Right hindlimb (tissue), 1 donor: ENCODE measurements around the gene ACTR3.
A peak's percentile ranks its signal among the peaks of the same experiment; 100 is the strongest.
"Not testable (repeated sequence)": the region's sequence is repeated elsewhere in the genome, so short reads cannot be mapped to it uniquely, and the experiment has no call there.

ENCODE experiments used
- DNase-seq: peaks from one replicate; pipeline ENCODE4 v3.0.0-alpha.2; 2018

Gene ACTR3

DNA sequence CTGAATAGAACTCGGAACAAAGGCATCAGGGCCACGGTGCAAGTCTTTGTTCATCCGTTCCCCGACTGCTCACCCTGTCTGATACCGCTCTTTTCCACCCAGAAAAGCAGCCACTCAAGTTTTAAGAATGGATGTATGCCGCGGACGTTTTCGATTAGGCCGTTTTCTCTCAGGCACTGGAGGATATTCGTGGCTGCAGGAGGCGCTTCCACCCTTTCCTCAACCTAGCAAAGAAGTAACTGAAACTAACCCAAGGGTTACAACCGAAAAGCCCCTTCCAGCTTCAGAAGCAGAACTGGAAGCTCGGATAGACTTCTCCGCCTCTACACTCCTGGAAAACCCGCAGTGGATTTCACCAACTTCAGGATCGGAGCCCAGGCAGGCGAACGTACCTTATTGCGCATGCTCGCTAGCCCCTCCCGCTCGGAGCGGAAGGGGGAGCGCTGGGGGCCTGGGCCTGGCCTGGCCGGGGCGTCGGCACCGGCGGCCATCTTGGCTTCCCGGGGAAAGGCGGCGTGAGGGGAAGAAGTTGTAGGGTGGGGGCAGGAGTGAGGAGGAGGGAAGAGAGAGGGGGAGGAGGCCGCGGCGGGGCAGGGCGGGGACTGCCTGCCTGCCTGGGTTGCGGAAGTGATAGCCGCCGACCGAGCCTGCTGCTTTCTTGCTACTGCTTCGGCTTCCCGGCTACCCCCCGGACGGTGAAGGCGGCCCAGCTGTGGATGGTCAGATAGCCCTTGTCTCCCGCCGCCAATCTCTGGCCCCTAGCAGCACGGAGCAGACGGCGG is at the start of gene ACTR3:
ACTR3 (plus strand) TSS at position 619 of the 782 bp plus-strand sequence. CDS start 191 bp downstream, outside the sequence.
- peak; percentile 100 for DNase-seq

DNA sequence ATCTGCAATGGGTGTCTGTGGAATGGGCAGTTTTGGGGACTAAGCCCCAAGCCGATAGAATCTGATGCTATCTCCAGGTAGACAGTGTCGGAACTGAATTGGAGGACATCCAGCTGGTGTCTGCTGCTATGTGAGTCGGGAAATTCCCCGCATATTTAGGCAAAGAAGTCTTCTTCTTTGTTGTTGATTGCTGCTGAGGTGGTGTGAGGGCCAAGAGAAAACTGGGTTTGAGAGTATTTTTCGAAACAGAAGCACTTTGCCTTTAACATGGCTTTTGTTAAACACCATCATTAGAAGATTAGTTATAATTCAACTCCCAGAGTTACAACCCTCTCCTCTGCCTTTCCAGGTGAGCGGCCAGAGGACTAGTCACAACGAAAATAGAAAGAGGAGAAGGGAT is 49.4 kb upstream of the ACTR3 start:
- DNase-seq = no peak

DNA sequence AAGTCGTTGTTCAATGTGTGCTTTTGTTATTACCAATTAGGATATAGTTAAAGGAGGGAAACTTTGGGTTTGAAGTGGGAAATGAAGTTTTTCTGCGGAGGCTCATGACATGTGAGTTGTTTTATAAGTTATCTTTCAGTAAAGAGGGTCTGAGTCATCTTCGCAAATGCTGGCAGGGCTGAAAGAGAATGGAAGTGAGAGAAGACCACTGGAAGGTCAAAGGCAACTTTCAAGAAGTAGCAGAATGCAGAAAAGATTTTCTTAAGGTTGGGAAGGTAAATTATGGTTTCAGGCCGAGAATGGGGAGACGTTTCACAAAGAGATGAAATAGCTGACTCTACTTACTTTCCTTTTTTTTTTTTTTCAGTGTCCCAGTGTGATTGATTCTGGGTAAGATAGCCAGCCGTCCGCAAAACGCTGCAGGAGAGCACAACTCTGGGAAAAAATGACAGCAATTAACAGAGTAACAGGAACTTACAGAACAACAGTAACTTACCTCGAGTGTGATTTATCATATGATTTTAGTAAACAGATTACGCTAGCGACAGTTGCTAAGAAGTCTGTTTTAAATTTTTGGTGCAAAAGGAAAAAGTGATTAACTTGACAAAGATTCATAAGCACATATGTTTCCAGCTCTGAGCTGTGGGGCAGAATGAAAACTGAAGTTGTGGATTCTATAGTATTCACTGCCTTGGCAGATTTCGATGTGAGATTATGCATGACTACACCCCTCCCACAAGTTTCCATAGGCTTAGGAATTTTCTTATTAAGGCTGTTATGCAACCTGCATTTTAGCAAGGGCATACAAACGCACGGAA is 46.8 kb upstream of the ACTR3 start:
- DNase-seq = no peak

GRCh38 chr2:113843737-113844050 is 46.2 kb upstream of the ACTR3 start:
- DNase-seq = not testable (repeated sequence)

DNA sequence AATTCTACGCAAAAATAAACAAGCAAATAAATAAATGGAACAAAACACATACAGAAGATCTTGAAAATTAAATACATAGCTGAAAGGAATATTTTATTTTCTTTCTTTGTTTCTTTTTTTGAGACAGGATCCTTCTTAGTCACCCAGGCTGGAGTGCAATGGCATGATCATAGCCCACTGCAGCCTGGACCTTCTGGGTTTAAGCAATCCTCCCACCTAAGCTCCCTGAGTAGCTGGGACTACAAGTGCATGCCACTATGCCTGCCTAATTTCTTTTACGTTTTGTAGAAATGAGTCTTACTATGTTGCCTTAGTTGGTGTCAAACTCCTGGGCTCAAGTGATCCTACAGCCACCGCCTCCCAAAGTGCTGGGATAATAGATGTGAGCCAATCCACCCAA is 44.6 kb upstream of the ACTR3 start:
- DNase-seq = no peak

GRCh38 chr2:113845796-113846195 is 44.1 kb upstream of the ACTR3 start:
- not testable (repeated sequence) for DNase-seq

DNA sequence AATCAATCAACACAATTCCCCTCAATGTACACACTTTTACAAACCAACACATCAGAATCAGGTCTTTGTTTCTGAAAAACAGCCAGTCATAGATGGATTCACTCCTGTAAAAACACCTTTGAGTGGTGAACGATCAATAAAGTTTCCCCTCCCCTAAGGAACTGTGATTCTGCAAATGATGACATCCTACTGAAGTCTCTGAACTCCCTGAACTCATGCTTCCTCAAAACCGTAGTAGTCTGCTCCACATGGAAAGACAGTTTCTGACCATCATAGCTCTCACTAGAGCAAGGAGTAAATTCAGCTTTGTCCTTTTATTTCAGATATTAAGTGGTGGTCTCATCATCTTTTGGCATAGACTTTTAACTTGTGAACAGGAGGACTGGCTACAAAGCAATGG is 43.5 kb upstream of the ACTR3 start:
- no peak for DNase-seq

DNA sequence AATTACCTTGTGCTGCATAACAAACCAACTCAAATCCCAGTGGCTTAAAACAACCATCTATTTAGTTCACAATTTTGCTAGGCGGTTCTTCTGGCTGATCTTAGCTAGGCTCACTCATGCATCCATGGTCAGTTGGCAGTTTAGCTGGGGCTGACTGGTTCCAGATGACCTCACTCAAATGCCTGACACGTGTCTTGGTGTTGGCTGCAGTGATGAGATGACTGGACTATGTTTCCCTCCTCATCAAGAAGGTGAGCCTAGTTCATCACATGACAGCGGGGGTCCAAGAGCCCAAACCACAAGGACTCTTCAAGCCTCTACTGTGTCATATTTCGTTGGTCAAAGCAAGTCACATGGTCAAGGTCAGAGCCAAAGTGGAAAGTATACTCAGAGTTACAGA is 42.7 kb upstream of the ACTR3 start:
- no peak for DNase-seq

GRCh38 chr2:113848758-113849415 is 41.0 kb upstream of the ACTR3 start:
- no peak for DNase-seq

GRCh38 chr2:113850687-113851086 is 39.2 kb upstream of the ACTR3 start:
- DNase-seq = no peak

GRCh38 chr2:113851640-113852039 is 38.2 kb upstream of the ACTR3 start:
- DNase-seq = no peak

DNA sequence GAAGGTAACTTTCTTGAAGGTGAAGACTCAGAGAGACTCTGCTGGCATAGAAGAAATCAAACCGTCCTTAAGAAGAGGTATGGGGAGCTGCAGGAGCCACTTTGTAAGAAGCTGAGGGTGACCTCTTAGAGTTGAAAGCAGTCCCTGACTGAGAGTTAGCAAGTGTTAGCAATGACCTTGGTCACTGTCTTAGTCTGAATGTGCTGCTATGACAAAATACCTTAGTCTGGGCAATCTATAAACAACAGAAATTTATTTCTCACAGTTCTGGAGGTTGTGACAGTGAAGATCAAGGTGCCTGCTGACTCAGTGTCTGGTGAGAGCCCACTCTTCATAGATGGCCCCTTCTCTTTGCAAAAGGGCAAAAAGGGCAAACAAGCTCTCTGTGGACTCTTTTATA is 35.7 kb upstream of the ACTR3 start:
- no peak for DNase-seq

- DNase-seq = no peak
These were observed 34.7 kb upstream of the ACTR3 start for GRCh38 chr2:113854970-113855740.

- no peak for DNase-seq
These were observed 32.4 kb upstream of the ACTR3 start for GRCh38 chr2:113857464-113857863.

GRCh38 chr2:113858764-113859163 is 31.1 kb upstream of the ACTR3 start:
- DNase-seq = no peak

GRCh38 chr2:113861740-113862139 is 28.1 kb upstream of the ACTR3 start:
- DNase-seq = no peak

GRCh38 chr2:113863144-113863543 is 26.7 kb upstream of the ACTR3 start:
- DNase-seq = no peak

- no peak for DNase-seq
These were observed 22.3 kb upstream of the ACTR3 start for GRCh38 chr2:113867571-113867970.

DNA sequence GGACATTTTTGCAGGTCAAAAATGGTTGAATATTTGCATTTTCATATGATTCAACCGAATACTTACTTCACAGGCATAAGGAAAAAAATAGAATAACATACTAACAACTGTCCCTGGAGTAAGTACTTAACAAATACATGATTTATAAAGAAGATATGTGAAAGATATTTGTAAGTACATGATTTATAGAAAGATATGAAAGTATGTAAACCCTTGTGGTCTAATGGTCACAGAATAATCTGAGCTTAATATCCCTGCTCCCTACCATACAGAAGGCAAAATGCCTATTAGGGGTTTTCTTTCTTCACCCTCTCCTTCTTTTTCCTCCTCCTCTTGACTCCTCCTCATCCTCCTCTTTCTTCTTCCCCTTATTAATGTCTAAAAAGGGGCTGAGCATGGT is 20.6 kb upstream of the ACTR3 start:
- DNase-seq = no peak

GRCh38 chr2:113872201-113872600 is 17.7 kb upstream of the ACTR3 start:
- DNase-seq = no peak

- no peak for DNase-seq
These were observed 16.0 kb upstream of the ACTR3 start for GRCh38 chr2:113873867-113874266.

GRCh38 chr2:113875135-113875534 is 14.8 kb upstream of the ACTR3 start:
- no peak for DNase-seq
